ENCODE measurements around the gene YBEY. TPM values are rescaled to one million over a fixed set of nuclear protein-coding genes. Genes with fewer than 3 reads are reported as not detected.
"Not testable (repeated sequence)": the region's sequence is repeated elsewhere in the genome, so short reads cannot be mapped to it uniquely, and the experiment has no call there.

The YBEY gene
- total and polyA plus RNA-seq, 4 donors, result 7.7 to 16.7 (median 13.5) TPM

DNA sequence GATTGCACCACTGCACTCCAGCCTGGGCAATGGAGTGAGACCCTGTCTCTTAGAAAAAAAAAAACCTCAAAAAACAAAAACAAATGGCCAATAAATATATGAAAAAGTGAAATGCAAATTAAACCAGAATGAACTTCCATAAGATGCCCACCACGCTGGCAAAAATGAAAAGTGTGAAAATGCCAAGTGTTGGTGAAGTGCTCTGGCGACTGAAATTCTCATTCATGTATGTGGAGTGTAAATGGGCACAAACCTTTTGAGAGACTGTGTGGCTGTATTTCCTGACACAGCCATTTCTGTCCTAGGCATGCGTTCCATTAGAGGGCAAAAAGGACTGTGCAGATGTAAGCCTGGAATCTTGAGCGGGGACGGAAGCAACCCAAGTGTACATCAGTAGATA lies 18.3 kb downstream of the YBEY start:
- no peaks in the 10 kb centered on the region for H3K4me1 ChIP-seq (ENCODE audit: control insufficient read depth in 1 of 2, insufficient read depth in 2 of 2, low read length in 2 of 2)
- 89 to 99% methylated on average over 5 of the region's 5 CpGs for WGBS, 2 donors
- DNase-seq (no peak), ATAC-seq (ENCODE audit: low FRiP score) (no peak)
- H3K27me3 ChIP-seq (ENCODE audit: control insufficient read depth in 1 of 2, insufficient read depth in 2 of 2, low read length in 1 of 2), result no peaks in the 10 kb centered on the region
- H3K27ac ChIP-seq (ENCODE audit: low read depth in 1 of 2, low read length in 2 of 2), result no peak overlapping the region
- H3K36me3 ChIP-seq (ENCODE audit: control insufficient read depth in 1 of 2, insufficient read depth in 2 of 2, low read length in 1 of 2), result no peaks in the 10 kb centered on the region
- H3K9me3 ChIP-seq (ENCODE audit: control insufficient read depth, low read length), result no peaks in the 10 kb centered on the region
- no peak overlapping the region for H3K4me3 ChIP-seq (ENCODE audit: low read length in 2 of 2)
- intact Hi-C loops (cut with DNase I), result no loop called here

DNA sequence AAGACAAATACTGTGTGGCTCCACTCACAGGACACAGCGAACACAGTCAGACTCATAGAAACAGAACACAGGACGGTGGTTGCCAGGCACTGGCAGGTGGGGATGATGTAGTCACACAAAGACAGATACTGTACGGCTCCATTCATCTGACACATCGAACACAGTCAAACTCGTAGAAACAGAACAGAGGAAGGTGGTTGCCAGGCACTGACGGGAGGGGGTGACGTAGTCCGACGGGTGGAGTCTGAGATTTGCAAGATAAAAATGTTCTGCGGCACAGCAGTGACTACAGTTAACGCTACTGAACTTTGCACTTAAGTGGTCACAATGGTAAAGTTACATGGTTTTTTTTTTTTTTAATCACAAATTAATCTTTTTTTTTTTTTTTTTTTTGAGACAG lies 18.8 kb downstream of the YBEY start:
- Histone ChIP-seq H3K4me3 (ENCODE audit: low read length in 2 of 2) (no peak overlapping the region), H3K36me3 (ENCODE audit: control insufficient read depth in 1 of 2, insufficient read depth in 2 of 2, low read length in 1 of 2) (no peaks in the 10 kb centered on the region), H3K27ac (ENCODE audit: low read depth in 1 of 2, low read length in 2 of 2) (no peak overlapping the region), H3K27me3 (ENCODE audit: control insufficient read depth in 1 of 2, insufficient read depth in 2 of 2, low read length in 1 of 2) (no peaks in the 10 kb centered on the region), H3K9me3 (ENCODE audit: control insufficient read depth, low read length) (no peaks in the 10 kb centered on the region), H3K4me1 (ENCODE audit: control insufficient read depth in 1 of 2, insufficient read depth in 2 of 2, low read length in 2 of 2) (no peaks in the 10 kb centered on the region)
- no peak for ATAC-seq (ENCODE audit: low FRiP score)
- no peak for DNase-seq
- 95 to 97% methylated on average over 11 of the region's 11 CpGs for WGBS, 2 donors
- intact Hi-C loops (cut with DNase I), result no loop called here

DNA sequence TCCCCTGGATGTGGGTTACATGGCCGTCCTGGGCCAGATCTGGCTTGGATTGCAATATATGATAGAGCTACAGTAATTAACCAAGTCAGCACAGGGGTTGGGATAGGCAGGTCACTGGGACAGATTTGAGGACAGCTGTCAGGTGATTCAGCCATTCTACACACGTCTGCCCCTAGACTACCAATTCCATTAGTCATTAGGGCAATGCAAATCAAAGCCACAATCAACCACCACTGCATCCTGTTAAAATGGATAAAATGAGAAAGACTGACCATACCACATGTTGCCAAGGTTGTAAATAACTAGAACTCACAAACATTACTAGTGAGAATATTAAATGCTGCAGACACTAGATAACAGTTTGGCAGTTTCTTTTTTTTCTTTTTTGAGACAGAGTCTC lies 21.5 kb downstream of the YBEY start:
- no peaks in the 10 kb centered on the region for H3K9me3 ChIP-seq (ENCODE audit: control insufficient read depth, low read length)
- H3K4me3 ChIP-seq (ENCODE audit: low read length in 2 of 2), result no peak overlapping the region
- H3K27me3 ChIP-seq (ENCODE audit: control insufficient read depth in 1 of 2, insufficient read depth in 2 of 2, low read length in 1 of 2), result no peaks in the 10 kb centered on the region
- WGBS, 2 donors, result 83 to 85% methylated on average over 2 of the region's 2 CpGs
- ATAC-seq (ENCODE audit: low FRiP score) (no peak), DNase-seq (no peak)
- H3K36me3 ChIP-seq (ENCODE audit: control insufficient read depth in 1 of 2, insufficient read depth in 2 of 2, low read length in 1 of 2), result no peaks in the 10 kb centered on the region
- H3K27ac ChIP-seq (ENCODE audit: low read depth in 1 of 2, low read length in 2 of 2), result no peak overlapping the region
- intact Hi-C loops (cut with DNase I), result no loop called here
- no peaks in the 10 kb centered on the region for H3K4me1 ChIP-seq (ENCODE audit: control insufficient read depth in 1 of 2, insufficient read depth in 2 of 2, low read length in 2 of 2)

DNA sequence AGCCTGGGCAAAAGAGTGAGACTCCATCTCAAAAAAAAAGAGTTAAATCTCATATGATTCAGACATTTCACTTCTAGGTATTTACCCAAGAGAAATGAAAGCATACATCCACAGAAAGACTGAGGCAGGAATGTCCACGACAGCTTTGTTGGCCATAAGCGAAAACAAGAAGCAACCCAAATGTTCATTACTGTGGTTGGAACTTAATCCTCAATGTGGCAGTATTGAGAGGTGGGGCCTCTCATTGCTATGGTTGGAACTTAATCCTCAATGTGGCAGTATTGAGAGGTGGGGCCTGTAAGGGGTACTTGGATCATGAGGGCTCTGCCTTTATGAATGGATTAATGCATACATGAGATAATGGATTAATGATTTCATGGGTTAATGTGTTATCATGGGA lies 22.3 kb downstream of the YBEY start:
- Histone ChIP-seq H3K36me3 (ENCODE audit: control insufficient read depth in 1 of 2, insufficient read depth in 2 of 2, low read length in 1 of 2) (no peaks in the 10 kb centered on the region), H3K4me1 (ENCODE audit: control insufficient read depth in 1 of 2, insufficient read depth in 2 of 2, low read length in 2 of 2) (no peaks in the 10 kb centered on the region), H3K9me3 (ENCODE audit: control insufficient read depth, low read length) (no peaks in the 10 kb centered on the region), H3K4me3 (ENCODE audit: low read length in 2 of 2) (no peak overlapping the region), H3K27me3 (ENCODE audit: control insufficient read depth in 1 of 2, insufficient read depth in 2 of 2, low read length in 1 of 2) (no peaks in the 10 kb centered on the region), H3K27ac (ENCODE audit: low read depth in 1 of 2, low read length in 2 of 2) (no peak overlapping the region)
- DNase-seq, result no peak
- 94 to 97% methylated on average over 2 of the region's 2 CpGs for WGBS, 2 donors
- intact Hi-C loops (cut with DNase I), result no loop called here
- ATAC-seq (ENCODE audit: low FRiP score), result no peak

DNA sequence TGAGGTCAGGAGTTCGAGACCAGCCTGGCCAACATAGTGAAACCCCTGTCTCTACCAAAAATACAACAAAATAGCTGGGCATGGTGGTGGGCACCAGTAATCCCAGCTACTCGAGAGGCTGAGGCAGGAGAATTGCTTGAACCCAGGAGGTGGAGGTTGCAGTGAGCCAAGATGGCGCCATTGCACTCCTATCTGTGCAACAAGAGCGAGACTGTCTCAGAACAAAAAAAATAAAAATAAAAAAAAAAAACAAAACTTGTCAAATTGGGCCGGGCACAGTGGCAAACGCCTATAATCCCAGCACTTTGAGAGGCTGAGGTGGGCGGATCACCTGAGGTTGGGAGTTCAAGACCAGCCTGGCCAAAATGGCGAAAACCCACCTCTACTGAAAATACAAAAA lies 24.1 kb downstream of the YBEY start:
- H3K9me3 ChIP-seq (ENCODE audit: control insufficient read depth, low read length); H3K4me1 ChIP-seq (ENCODE audit: control insufficient read depth in 1 of 2, insufficient read depth in 2 of 2, low read length in 2 of 2); H3K27ac ChIP-seq (ENCODE audit: low read depth in 1 of 2, low read length in 2 of 2); DNase-seq; H3K4me3 ChIP-seq (ENCODE audit: low read length in 2 of 2); intact Hi-C loops (cut with DNase I); H3K36me3 ChIP-seq (ENCODE audit: control insufficient read depth in 1 of 2, insufficient read depth in 2 of 2, low read length in 1 of 2); ATAC-seq (ENCODE audit: low FRiP score); H3K27me3 ChIP-seq (ENCODE audit: control insufficient read depth in 1 of 2, insufficient read depth in 2 of 2, low read length in 1 of 2): not testable (repeated sequence)
- 97 to 98% methylated on average over 8 of the region's 8 CpGs for WGBS, 2 donors

DNA sequence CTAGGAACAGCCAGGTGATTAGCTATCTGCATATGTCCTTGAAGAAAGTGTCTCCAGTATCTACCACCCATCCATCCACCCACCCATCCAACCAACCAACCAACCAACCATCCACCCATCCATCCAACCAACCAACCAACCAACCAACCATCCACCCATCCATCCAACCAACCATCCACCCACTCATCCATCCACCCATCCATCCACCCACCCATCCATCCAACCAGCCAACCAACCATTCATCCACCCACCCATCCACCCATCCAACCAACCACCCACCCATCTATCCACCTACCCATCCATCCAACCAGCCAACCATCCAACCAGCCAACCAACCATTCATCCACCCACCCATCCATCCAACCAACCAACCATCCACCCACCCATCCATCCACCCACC lies 25.4 kb downstream of the YBEY start:
- H3K4me1 ChIP-seq (ENCODE audit: control insufficient read depth in 1 of 2, insufficient read depth in 2 of 2, low read length in 2 of 2), result no peaks in the 10 kb centered on the region
- H3K36me3 ChIP-seq (ENCODE audit: control insufficient read depth in 1 of 2, insufficient read depth in 2 of 2, low read length in 1 of 2), result no peaks in the 10 kb centered on the region
- H3K9me3 ChIP-seq (ENCODE audit: control insufficient read depth, low read length), result no peaks in the 10 kb centered on the region
- no peaks in the 10 kb centered on the region for H3K27me3 ChIP-seq (ENCODE audit: control insufficient read depth in 1 of 2, insufficient read depth in 2 of 2, low read length in 1 of 2)
- no peak for ATAC-seq (ENCODE audit: low FRiP score)
- intact Hi-C loops (cut with DNase I), result no loop called here
- H3K27ac ChIP-seq (ENCODE audit: low read depth in 1 of 2, low read length in 2 of 2), result no peak overlapping the region
- H3K4me3 ChIP-seq (ENCODE audit: low read length in 2 of 2), result no peak overlapping the region
- DNase-seq, result no peak

DNA sequence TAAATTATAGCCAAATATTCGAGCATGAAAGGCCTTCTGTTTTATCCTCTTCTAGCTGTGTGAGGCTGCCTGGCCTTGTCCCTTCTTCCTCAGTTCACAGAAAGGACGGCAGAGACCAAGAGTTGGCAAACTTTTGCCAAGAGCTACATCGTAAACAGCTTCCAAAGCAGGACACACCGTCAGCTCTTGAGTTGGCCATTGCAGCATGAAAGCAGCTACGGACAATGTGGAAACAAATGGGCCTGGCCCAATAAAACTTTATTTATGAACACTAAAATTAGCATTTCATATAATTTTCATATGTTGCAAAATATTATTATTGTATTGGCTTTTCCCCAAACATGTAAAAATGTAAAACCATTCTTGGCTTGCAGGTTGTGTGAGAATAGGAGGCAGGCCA lies 26.8 kb downstream of the YBEY start:
- Histone ChIP-seq H3K9me3 (ENCODE audit: control insufficient read depth, low read length) (no peaks in the 10 kb centered on the region), H3K4me3 (ENCODE audit: low read length in 2 of 2) (no peak overlapping the region), H3K27me3 (ENCODE audit: control insufficient read depth in 1 of 2, insufficient read depth in 2 of 2, low read length in 1 of 2) (no peaks in the 10 kb centered on the region), H3K27ac (ENCODE audit: low read depth in 1 of 2, low read length in 2 of 2) (no peak overlapping the region), H3K4me1 (ENCODE audit: control insufficient read depth in 1 of 2, insufficient read depth in 2 of 2, low read length in 2 of 2) (no peaks in the 10 kb centered on the region), H3K36me3 (ENCODE audit: control insufficient read depth in 1 of 2, insufficient read depth in 2 of 2, low read length in 1 of 2) (no peaks in the 10 kb centered on the region)
- intact Hi-C loops (cut with DNase I), result no loop called here
- WGBS, 2 donors, result 87 to 89% methylated on average over 5 of the region's 5 CpGs
- no peak for ATAC-seq (ENCODE audit: low FRiP score)
- no peak for DNase-seq

DNA sequence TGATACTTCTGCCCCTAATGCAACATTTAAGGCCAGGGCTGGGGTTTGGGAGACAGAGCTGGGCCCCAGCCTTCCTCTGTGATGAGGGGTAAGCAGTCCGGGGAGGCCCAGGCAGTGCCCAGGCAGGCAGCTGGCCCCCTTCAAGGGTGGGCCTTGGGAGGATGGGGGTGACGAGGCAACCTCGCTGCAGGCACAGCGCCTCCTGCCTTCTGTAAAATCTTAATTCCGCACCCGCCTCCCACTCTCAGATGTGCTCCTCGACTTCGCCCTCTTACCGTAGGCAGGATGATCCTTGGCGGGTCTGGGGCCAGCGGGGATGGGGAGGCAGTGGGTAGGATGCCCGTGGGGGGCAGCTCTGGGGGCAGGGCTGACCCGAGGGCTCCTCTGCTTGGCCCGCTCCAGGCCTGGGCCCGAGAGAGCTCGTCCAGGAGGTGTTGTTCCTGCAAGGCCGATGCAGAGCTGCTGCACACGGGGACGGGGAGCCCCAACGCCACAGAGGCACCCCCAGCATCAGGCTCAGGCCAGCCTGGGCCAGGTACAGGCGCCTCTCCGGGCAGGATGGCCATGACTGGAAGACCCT lies 28.4 kb downstream of the YBEY start:
- 94 to 95% methylated on average over 22 of the region's 22 CpGs for WGBS, 2 donors
- intact Hi-C loops (cut with DNase I), result no loop called here
- no peak for DNase-seq
- Histone ChIP-seq H3K36me3 (ENCODE audit: control insufficient read depth in 1 of 2, insufficient read depth in 2 of 2, low read length in 1 of 2) (no peaks in the 10 kb centered on the region), H3K9me3 (ENCODE audit: control insufficient read depth, low read length) (no peaks in the 10 kb centered on the region), H3K27ac (ENCODE audit: low read depth in 1 of 2, low read length in 2 of 2) (no peak overlapping the region), H3K4me3 (ENCODE audit: low read length in 2 of 2) (no peak overlapping the region), H3K4me1 (ENCODE audit: control insufficient read depth in 1 of 2, insufficient read depth in 2 of 2, low read length in 2 of 2) (no peaks in the 10 kb centered on the region), H3K27me3 (ENCODE audit: control insufficient read depth in 1 of 2, insufficient read depth in 2 of 2, low read length in 1 of 2) (no peaks in the 10 kb centered on the region)
- no peak for ATAC-seq (ENCODE audit: low FRiP score)

DNA sequence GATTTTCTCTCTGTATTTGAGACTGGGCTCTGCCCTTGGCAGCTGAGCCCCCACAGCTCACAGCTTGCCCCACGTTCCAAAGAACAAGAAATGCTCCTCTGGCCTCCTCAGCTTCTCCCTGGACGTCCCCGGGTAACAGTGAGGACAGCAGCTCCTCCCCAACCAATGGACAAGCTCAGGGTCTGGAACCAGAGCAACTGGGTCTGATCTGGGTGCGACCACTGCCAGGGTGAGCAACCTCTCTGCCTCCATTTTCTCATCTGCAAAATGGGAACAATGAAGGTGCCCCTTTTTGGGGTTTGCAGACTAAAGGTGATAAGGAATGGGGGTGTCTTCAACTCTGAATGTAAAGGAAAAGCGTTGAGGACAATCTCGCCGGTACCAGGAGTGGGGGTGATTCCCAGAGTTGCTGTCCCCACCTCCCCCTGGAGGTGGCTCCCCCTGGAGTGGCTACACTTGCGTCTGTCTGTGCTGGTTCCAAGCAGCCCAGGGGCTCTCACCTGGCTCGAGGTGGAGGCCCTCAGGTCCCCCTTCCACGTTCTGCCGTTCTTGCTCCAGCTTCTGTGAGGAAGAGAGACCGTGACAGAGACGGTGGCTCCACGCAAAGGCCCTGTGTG lies 30.7 kb downstream of the YBEY start:
- 91 to 93% methylated on average over 14 of the region's 14 CpGs for WGBS, 2 donors
- no peaks in the 10 kb centered on the region for H3K27me3 ChIP-seq (ENCODE audit: control insufficient read depth in 1 of 2, insufficient read depth in 2 of 2, low read length in 1 of 2)
- ATAC-seq (ENCODE audit: low FRiP score), result no peak
- intact Hi-C loops (cut with DNase I), result no loop called here
- no peaks in the 10 kb centered on the region for H3K4me1 ChIP-seq (ENCODE audit: control insufficient read depth in 1 of 2, insufficient read depth in 2 of 2, low read length in 2 of 2)
- H3K36me3 ChIP-seq (ENCODE audit: control insufficient read depth in 1 of 2, insufficient read depth in 2 of 2, low read length in 1 of 2), result no peaks in the 10 kb centered on the region
- no peak overlapping the region for H3K4me3 ChIP-seq (ENCODE audit: low read length in 2 of 2)
- no peak overlapping the region for H3K27ac ChIP-seq (ENCODE audit: low read depth in 1 of 2, low read length in 2 of 2)
- no peak for DNase-seq
- no peaks in the 10 kb centered on the region for H3K9me3 ChIP-seq (ENCODE audit: control insufficient read depth, low read length)
